DLD1 (cell line): Measurements from ENCODE around the gene DTX3.
"Not testable (repeated sequence)": the region's sequence is repeated elsewhere in the genome, so short reads cannot be mapped to it uniquely, and the experiment has no call there.

Experiments used
- in situ Hi-C: cut with HindIII; loops from 2 replicates; pipeline ENCODE4 v1.10.0; 2017; ENCODE audit warnings: low sequenced_read_pairs

The DTX3 gene

GRCh38 chr12:57604454-57604991 is at the start of gene DTX3:
Gene DTX3 (plus strand): TSS chr12:57604824. CDS start chr12:57606518, 1,694 bp downstream.
- in situ Hi-C loops, result no loop called here

- in situ Hi-C loops, result no loop called here
These were observed 49.7 kb upstream of the DTX3 start for GRCh38 chr12:57554897-57555296.

- in situ Hi-C loops, result no loop called here
These were observed 45.8 kb upstream of the DTX3 start for GRCh38 chr12:57558864-57559263.

- in situ Hi-C loops, result no loop called here
These were observed 44.1 kb upstream of the DTX3 start for GRCh38 chr12:57560516-57560915.

GRCh38 chr12:57561117-57561516 is 43.5 kb upstream of the DTX3 start:
- in situ Hi-C loops, result not testable (repeated sequence)

GRCh38 chr12:57563358-57563757 is 41.3 kb upstream of the DTX3 start:
- in situ Hi-C loops, result no loop called here

GRCh38 chr12:57564178-57564740 is 40.4 kb upstream of the DTX3 start:
- in situ Hi-C loops, result no loop called here

- in situ Hi-C loops, result no loop called here
These were observed 35.8 kb upstream of the DTX3 start for GRCh38 chr12:57568838-57569237.

- in situ Hi-C loops, result no loop called here
These were observed 34.8 kb upstream of the DTX3 start for GRCh38 chr12:57569858-57570257.

GRCh38 chr12:57570438-57570837 is 34.2 kb upstream of the DTX3 start:
- in situ Hi-C loops, result not testable (repeated sequence)

GRCh38 chr12:57571926-57572762 is 32.5 kb upstream of the DTX3 start:
- in situ Hi-C loops, result no loop called here

- in situ Hi-C loops, result no loop called here
These were observed 29.8 kb upstream of the DTX3 start for GRCh38 chr12:57574795-57575194.

GRCh38 chr12:57575771-57576612 is 28.6 kb upstream of the DTX3 start:
- in situ Hi-C loops, result no loop called here

- in situ Hi-C loops, result no loop called here
These were observed 27.9 kb upstream of the DTX3 start for GRCh38 chr12:57576613-57577160.

GRCh38 chr12:57577981-57578758 is 26.5 kb upstream of the DTX3 start:
- in situ Hi-C loops, result no loop called here

GRCh38 chr12:57579011-57579410 is 25.6 kb upstream of the DTX3 start:
- in situ Hi-C loops, result no loop called here

- in situ Hi-C loops, result no loop called here
These were observed 24.8 kb upstream of the DTX3 start for GRCh38 chr12:57579677-57580465.

- in situ Hi-C loops, result no loop called here
These were observed 24.2 kb upstream of the DTX3 start for GRCh38 chr12:57580466-57580795.

GRCh38 chr12:57581802-57582201 is 22.8 kb upstream of the DTX3 start:
- in situ Hi-C loops, result no loop called here

- in situ Hi-C loops, result no loop called here
These were observed 22.2 kb upstream of the DTX3 start for GRCh38 chr12:57582440-57582839.
